NCI-H526 treated with DMSO at 0.1 percent for 48 hours (cell line): ENCODE results near the gene EID2B.

ENCODE experiments used
- DNase-seq: peaks from one replicate; lab custom pipeline; 2025; lab: John Stamatoyannopoulos, UW

EID2B gene, protein sequence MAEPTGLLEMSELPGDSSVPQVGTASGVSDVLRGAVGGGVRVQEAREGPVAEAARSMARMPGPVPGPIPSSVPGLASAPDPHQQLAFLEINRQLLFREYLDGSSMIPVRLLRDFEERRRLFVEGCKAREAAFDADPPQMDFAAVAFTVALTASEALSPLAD

DNA sequence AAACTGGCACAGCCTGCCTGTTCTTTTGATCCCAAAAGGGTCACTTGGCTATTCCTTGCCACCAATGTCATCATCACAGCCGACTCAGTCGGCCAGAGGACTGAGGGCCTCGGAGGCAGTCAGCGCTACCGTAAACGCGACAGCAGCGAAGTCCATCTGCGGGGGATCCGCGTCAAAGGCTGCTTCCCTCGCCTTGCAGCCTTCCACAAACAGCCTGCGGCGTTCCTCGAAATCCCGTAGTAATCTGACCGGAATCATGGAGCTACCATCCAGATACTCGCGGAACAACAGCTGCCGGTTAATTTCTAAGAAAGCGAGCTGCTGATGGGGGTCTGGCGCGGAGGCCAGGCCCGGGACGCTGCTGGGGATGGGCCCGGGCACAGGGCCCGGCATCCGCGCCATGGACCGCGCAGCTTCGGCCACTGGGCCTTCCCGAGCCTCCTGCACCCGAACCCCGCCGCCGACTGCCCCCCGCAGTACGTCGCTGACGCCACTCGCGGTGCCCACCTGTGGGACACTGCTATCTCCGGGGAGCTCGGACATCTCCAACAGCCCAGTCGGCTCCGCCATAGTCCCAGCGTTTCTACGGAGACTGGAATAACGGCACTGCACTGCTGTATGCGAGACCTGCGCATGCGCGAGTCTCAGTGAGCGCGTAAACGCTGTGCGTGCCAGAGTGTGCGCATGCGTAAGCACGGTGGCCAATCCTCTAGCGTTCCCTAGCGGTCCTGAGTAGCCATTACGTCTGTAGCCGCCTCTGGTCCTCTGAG, at the start of gene EID2B:
Gene EID2B (minus strand): TSS at position 620 of the 770 bp plus-strand sequence. CDS start 50 bp downstream, at position 570.
- peak; percentile 92 for DNase-seq

DNA sequence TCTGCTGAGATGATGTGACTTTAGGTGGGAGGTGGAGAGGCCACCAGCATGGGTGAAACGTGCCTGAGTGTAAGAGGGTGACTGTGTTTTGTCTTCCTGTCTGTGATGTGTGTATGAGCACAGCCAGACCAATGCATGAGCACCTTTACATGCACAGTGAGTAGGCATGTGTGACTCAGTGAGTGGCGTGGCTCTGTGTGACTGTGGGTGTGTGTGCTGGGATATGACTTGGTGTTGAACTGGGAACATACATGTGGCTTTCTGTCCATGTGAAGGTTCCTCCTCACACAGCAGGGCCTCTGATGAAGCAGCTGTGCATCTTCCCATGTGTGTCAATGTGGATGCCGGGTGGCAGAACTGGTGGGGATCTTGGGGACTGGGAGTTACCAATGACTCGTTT, 49.8 kb upstream of the EID2B start:
- DNase-seq, result no peak

DNA sequence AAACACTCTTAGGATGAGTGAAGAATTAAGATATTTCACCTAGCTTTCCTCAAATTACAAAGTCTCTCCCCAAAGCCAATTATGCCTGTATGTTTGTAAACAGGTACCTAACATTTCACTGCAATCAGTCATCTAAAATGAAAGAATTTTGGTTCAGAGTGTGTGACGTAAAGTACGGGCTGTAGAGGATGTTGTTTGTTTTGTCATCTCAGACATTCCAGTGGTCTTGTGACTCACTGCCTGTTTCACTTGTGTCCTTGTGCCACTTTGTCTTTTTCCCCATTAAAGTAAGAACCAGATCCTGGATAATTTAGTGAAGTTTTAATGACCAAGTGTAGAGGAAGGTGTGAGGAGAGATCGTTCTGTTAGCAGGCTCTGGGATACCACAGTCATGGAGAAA, 36.0 kb upstream of the EID2B start:
- DNase-seq, result no peak

DNA sequence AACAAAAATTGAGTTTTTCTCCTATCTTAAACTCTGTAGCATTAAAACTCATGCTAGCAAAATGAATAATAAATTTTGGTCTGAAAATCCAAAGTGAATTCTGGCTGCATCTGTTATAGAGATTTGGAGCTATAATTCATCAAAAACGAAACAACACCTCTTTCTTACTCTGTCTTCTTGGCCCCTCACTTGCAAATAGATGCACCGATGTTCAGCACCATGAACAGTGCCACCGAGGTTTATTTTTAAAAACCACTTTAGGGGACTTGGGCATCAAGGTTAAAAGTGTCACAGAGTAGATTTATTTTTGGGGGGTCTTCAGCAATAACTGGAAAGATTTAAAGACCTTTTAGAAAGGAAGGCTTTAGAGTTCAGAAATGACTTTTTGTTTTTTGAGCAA, 33.4 kb upstream of the EID2B start:
- no peak for DNase-seq

DNA sequence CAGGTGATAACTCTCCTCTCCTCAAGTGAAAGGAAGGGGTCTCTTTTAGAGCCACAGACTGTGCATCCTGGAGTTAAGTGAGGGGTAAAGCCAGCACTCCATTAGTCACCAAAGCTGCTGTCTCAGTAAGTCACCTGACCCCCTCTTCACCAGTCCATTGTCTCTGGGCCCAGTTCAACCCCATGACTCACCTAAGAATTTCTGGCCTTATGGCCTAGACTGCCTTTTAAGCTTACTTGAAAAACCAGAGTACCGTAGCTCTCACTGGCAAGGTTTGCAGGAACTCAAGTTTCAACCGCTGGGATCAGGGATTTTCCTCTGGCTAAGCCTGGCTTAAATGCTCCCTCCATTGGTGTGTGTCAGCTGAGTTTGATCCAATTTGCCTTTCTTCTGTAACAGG, 30.8 kb upstream of the EID2B start:
- no peak for DNase-seq

DNA sequence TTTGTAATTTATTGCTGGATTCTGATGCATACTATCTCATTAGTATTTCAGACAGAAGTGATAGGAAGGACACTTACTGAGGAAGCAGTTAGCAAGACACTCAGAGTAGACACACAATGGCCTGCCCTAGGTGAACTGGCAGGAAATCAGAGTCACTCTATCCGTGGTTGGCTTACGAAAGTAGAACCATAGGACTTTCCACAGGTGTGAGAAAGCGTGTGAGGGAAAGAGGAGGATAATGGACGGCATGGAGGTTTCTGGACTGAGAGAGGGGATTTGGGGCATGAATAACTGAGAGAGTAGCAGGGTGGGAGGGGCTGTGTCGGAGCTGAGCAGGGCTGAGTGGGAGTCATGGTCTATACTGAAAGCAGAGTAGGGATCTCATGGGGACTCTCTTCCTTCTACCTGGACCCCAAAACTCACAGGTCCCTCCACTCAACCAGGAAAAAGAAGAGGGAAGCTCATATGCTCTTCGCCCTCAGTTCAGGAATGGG, 26.0 kb upstream of the EID2B start:
- DNase-seq, result no peak

DNA sequence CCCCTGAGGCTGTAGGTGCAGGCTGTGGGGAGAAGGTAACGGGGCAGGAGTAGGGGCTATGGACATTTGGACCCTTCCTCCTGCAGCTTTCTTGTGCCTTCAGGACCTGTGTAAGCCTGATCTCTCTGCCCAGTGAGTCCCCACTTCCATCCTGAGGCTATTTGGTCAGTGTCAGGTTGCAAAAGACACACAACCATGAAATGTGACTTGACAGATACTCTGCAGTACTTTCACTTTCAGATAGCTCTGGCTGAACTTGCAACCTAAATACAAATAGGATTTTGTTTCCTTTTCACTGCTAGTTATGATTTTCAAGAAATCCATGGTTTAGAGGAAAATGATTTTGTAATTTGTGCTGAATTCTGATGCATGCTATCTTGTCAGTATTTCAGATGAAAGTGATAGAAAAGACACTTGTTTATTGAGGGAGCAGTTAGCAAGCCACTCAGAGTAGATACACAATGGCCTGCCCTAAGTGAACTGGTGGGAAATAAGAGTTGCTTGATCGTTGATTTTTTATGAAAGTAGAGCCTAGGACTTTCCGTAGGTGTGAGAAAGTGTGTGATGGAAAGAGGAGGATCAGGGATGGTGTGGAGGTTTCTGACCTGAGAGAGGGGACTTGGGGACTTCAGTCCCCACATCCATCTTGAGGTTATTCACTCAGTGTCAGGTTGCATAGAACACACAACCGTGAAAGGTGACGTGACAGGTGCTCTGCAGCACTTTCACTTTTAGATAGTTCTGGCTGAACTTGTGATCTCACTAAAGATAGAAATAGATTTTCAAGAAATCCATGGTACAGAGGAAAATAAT, 25.4 kb upstream of the EID2B start:
- peak; percentile 76 for DNase-seq

DNA sequence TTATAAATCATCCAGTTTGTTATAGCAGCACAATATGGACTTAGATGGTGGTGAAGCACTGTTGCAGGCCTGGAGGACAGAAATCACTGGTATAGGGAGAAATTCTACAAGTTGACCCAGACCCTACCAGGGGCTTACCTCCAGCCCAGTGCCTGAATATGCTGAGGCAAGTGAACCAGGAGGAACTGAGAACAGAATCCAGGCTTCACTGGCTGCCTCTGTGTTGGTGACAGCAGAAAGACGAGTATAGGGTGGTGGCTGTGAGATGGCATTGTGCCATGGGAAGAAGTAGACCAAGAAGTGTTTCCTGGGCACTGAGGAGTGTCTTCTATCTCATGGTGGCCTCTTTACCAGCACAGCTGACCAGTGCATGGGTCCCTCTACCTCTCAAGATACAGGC, 23.2 kb upstream of the EID2B start:
- DNase-seq, result no peak

DNA sequence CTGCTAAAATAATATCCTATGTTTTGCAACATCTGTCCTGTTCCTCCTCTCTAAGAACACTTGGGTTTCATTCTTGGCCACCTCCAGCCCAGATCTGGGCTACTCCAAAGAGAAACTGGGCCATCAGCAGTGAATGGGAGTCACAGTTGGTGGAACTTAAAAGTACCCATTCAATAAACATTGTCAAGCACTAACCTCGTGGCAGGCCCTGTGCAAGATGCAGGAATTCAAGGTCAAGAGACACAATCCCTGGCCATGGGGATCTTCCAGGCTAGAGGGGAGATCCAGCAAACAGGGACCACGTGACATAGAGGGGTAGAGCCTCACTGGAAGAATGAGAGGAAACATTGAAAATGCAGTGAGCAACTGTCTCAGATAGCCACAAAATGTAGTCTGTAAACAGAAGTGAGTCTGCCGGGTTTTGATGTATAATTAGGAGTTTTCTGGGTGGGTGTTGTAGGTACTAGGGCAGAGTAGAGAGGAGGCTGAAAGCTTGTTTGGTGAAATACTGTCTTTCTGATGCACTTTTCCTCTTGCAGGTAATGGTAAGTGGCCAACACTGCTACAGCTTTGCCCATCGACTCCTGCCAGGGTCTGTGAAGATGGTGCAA, 22.2 kb upstream of the EID2B start:
- no peak for DNase-seq

DNA sequence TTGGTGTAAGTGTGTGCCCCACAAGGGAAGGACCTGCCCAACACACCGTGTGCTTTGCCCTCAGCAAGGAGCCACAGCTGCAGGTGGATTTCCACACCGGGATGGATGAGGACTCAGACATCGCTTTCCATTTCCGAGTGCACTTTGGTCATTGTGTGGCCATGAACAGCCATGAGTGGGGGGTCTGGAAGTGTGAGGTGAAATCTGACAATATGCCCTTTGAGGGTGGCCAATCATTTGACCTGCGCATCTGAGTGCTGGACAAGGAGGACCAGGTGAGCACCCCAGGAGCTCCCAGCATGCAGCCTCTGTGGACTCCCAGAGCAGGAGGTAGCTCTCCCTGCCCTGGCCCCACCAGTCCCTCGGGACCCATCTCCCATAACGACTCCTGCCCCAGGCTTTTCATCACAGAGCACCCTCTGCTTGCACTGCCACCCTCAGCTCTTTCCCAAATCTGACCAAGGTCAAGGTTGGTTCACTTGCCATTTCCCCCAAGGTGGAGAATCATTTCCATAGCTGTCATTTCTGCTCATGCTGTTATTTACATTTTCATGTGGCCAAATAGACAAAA, 20.5 kb upstream of the EID2B start:
- peak; percentile 44 for DNase-seq

DNA sequence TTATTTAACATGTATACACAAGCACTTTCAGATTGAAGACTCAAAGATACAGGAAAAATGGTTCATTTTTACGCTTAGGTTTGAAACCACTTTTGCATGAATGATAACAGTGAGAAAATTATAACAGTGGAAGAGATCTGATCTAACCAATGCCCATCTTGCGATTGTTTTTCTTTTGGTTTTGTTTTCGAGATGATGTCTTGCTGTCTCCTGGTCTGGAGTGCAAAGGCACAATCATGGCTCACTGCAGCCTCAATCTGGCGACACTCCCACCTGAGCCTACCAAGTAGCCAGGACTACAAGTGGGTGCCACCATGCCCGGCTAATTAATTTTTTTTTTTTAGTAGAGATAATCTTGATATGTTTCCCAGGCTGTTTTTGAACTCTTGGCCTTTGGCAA, 17.5 kb upstream of the EID2B start:
- DNase-seq, result no peak

DNA sequence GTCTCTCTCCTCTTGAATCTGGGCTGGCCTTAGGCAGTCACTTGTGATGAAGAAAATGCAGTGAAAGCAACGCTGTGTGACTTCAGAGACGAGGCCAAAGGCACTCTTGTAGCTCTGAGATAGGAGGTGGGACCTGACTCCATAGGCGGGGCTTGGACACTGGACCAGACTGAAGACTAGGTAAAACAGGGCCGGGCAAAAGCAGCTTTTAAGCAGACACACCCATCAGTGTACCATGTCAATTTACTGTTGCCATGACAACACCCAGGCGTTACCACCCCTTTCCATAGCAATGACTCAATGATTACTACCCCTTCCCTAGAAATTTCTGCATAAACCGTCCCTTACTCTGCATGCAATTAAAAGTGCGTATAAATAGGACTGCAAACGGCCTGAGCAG, 13.9 kb upstream of the EID2B start:
- DNase-seq, result no peak

DNA sequence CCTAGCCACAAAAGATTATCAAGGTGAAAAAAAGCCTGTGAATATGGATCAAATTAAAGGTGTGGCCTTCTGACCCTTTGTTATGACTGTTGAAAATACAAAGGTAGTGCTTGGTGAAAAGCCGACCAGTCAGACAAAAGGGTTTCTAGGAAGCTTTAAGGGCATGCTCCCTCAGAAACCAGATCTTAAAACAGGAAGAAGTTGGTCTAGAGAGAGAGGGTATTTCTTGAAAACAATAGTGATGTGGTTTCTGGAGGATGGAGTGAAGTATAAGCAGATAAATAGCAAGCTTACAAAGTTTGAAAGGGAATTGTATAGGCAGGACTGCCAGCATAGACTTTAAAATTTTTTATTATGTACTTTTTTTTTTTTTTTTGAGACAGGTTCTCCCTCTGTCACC, 12.3 kb upstream of the EID2B start:
- DNase-seq, result no peak

DNA sequence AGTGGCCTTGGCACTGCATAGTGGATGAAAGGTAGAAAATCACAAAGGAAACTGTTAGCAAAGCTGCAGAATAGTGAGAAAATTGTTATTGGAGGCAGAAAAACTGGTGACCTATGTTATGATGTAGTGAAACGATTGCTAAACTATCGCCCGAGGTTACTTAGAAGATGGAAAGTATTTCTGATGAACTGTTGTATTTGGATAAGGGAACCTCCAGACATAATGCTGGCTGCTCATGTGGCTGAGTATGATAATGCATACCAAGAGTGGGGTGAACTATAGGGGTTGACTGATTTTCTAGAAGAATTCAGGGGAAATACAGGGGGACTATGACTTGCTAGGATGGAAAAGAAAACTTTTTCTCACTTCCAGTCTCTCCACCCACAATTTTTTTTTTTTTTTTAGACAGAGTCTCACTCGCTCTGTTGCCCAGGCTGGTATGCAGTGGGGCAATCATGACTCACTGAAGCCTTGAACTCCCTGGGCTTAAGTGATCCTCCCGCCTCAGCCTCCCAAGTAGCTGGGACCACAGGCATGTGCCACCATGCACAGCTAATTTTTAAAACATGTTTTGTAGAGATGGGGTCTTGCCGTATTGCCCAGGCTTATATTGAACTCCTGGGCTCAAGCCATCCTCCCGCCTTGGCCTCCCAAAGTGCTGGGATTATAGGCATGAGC, 11.7 kb upstream of the EID2B start:
- no peak for DNase-seq

DNA sequence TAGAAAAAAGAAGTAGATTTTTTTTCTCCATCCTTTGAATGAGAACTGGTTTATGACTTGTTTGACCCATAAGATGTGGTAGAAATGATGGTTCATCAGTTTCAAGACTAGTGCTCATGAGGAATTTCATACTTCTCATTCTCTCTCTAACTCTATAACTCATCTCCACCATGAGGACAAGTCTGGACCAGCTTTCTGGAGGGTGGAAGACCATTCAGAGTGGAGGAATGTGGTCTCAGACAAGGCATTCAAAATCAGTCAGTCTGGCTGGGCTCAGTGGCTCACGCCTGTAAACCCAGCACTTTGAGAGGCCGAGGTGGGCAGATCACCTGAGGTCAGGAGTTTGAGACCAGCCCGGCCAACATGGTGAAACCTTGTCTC, 10.8 kb upstream of the EID2B start:
- DNase-seq, result no peak

DNA sequence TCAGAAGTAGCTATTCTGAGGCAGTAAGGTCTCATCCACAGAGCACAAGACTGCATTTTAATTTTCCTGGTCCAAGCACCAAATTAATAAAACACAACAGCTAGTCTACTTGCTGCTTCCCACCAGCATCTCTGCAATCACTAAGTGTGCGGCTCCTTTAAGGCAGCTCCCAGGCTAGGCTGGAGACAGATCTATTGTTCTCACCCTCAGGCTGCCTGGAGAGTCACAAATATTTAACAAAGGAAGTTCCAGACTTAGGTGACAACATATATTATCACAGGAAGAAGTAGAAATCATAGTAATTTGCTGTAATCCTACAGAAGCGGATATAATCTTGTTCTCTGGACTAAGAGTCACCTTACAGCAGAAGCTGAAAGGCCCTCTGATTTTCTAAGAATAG, 9.6 kb upstream of the EID2B start:
- DNase-seq, result no peak

DNA sequence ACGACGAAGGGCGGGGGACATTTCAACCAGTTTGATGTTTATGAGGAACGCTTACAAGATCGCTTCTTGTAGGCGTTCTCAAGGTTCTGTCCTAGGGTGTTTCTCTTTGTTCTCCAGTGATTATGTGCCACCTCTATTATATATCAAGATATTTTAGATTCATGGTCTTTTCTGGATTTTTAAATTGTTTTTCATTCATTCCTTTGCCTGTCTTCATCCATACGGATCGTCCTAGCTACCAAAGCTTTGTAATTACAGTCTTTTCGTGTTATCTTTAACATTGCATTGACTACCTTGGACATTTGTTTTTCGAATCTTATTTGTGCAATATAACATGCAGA, 7.7 kb upstream of the EID2B start:
- DNase-seq, result no peak

DNA sequence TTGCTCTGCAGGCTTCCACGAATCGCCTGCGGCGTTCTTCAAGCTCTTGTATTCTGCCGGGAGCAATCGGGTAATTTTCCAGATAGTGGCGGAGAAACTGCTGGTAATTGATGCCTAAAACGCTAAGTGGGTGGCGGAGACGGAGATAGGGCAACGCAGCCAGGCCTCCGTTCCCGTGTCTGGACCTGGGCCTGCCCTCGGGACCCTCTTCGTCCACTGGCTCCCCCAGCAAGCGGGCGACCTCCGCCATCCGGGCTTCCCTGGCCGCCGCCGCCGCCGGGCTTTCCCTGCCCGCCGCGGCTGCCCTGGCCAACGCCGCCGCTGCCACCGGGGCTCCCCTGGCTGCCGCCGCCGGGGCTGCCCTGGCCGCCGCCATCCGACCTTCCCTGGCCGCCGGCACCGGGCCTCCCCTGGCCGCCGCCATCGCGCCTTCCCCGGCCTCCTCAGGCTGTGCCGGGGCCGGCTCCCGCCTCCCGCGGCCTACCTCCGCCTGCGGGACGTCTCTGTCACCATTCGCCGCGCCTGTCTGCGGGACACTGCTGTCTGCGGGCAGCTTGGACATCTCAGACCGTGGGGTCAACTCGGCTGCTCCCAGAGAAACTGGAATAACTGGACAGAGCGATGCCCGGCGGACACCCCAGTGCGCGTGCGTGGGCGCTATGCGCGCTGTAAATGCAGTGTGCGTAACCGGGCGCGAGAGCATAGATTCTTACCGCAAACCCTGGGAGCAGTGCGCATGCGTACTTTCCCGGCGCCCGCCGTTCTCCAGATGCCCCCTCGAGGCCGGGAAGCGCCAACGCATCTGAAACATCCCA, 7.1 kb upstream of the EID2B start, which contains the start of gene EID2:
Gene EID2 (minus strand): TSS at position 644 of the 815 bp plus-strand sequence. CDS start 82 bp downstream, at position 562.
- peak; percentile 95 for DNase-seq

DNA sequence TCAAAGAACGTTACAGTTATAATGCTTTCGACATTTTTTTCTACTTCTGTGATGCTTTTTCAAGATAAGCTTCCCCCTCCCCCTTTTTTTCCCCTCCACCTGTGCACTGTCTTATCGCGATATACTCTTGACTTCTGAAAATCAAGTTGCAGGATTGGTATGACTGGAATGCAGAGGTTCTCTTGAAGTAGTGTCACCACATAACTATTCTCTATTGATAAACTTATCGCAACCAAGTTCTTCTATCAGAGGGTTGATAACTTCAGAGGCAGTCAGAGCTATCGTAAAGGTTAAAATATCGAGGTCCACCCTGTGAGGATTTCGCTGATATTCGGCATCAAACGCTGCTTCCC, 6.5 kb upstream of the EID2B start:
- DNase-seq, result no peak

DNA sequence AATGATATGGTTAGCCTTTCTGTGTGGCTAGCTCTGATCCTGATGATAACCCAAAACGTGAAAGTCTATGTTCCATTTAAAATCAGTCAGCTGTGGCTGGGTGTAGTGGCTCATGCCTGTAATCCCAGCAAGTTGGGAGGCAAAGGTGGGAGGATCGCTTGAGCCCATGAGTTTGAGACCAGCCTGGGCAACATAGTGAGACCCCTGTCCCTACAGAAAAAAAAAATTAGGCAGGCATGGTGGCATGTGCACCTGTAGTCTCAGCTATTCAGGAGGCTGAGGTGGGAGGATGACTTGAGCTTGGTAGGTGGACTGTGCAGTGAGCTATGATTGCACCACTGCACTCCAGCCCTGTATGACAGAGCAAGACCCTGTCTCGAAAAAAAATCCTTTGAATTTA, 1.1 kb upstream of the EID2B start:
- no peak for DNase-seq

DNA sequence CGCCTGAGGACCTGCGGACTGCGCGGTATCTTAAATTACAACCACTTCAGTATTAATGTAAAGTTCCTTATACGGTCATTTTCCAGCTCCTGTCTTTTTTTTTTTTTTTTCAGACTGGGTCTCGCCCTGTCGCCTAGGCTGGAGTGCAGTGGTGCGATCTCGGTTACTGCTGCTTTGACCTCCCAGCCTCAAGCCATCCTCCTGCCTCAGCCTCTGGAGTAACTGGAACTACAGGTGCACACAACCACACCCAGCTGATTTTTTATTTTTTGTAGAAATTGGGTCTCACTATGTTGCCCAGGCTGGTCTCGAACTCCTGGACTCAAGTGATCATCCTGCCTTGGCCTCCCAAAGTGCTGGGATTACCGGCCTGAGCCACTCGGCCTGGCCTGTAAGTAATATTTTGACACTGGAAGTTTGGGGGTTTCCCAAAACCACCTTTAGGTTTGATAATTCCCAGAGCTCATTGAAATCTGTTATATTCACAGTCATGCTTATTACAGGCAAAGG, 406 bp upstream of the EID2B start:
- no peak for DNase-seq
